NB4 (cell line): ENCODE data around the gene RNF214.

Source experiments
- CTCF ChIP-seq: IDR thresholded peaks from one replicate; pipeline ENCODE4 v1.5.1; 2012; ENCODE audit warnings: low read depth, low read length
- MAX ChIP-seq: IDR thresholded peaks from 2 replicates; pipeline ENCODE4 v1.6.1; 2011; ENCODE audit warnings: low read depth, low read length
- POLR2A ChIP-seq: IDR thresholded peaks from 2 replicates; pipeline ENCODE4 v1.6.1; 2011; ENCODE audit warnings: mild to moderate bottlenecking; ENCODE audit not compliant: insufficient read length; ENCODE audit errors: extremely low read depth

DNA sequence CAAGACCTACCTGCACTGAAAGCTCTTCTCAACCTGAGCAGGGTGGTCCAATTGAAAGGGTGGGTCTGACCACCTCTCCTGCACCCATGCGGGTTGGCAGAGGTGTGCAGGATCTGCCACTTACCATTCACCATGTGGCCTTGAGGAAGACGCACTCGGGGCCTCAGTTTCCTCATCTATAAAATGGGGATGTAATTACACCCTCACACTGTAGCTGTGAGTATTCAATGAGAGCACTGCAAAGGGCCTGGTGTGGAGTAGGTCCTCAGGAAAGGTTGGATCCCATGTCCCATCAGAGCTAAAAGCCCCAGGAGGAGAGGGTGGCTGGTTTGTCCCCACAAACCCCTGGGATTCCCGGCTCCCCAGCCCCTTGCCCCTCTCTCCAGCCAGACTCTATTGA, 33.9 kb upstream of the RNF214 start:
- TF ChIP-seq POLR2A = no peak
- no peak for TF ChIP-seq CTCF
- TF ChIP-seq MAX = no peak
